ENCODE measurements around the gene GPR50. TPM values are rescaled to one million over a fixed set of nuclear protein-coding genes. Genes with fewer than 3 reads are reported as not detected.

GPR50 gene
- total RNA-seq, 4 donors from 2014 or later = not detected

DNA sequence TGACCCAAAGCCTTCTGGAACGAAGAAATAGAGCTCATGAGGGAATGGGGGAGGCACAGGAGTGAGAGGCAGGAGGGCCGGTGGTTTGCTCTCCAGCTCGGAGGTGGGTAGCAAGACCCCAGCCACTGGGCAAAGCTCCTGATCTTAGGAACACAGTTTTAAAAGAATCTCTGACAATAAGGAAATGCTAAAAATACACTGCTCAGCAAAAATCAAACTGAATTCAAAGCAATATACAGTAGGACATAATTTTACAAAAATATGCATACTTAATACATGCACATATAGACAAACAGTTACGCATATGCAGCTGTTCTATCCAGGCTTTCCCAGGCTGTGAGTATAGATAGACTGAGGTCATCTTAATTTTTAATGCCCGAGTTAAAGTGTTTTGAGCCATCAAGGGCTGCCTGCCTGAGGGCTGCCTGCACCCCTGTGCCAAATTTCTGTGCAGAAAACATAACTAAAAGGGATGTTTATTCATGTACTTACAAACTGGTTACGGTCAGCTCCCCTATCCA, 6.9 kb downstream of the GPR50 start:
- Histone ChIP-seq H3K27ac (no peak overlapping the region), H3K27me3 (peaks cover 8% of the 10 kb centered on the region), H3K4me3 (no peak overlapping the region), H3K36me3 (no peaks in the 10 kb centered on the region), H3K4me1 (no peaks in the 10 kb centered on the region), H3K9me3 (no peaks in the 10 kb centered on the region)
- 57% methylated on average over 6 of the region's 6 CpGs; no CpG with 5 or more reads in 1 of the 2 donors for WGBS, 2 donors (ENCODE audit: low coverage in 1 of 2)
- intact Hi-C loops (cut with DNase I; ENCODE audit: low total_unique reads) (no loop called here), in situ Hi-C loops (cut with MboI; ENCODE audit: low pct_ligation_motif_present in 1 of 4, low pct_unique_long_range_greater_than_20kb in 1 of 4, low sequenced_read_pairs in 3 of 4) (no loop called here)
- DNase-seq = no peak
- no peak for TF ChIP-seq POLR2AphosphoS5 (IDR thresholded peaks at IDR 0.05)
- TF ChIP-seq, protein P1, sequence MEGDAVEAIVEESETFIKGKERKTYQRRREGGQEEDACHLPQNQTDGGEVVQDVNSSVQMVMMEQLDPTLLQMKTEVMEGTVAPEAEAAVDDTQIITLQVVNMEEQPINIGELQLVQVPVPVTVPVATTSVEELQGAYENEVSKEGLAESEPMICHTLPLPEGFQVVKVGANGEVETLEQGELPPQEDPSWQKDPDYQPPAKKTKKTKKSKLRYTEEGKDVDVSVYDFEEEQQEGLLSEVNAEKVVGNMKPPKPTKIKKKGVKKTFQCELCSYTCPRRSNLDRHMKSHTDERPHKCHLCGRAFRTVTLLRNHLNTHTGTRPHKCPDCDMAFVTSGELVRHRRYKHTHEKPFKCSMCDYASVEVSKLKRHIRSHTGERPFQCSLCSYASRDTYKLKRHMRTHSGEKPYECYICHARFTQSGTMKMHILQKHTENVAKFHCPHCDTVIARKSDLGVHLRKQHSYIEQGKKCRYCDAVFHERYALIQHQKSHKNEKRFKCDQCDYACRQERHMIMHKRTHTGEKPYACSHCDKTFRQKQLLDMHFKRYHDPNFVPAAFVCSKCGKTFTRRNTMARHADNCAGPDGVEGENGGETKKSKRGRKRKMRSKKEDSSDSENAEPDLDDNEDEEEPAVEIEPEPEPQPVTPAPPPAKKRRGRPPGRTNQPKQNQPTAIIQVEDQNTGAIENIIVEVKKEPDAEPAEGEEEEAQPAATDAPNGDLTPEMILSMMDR (IDR thresholded peaks at IDR 0.05) = no peak

DNA sequence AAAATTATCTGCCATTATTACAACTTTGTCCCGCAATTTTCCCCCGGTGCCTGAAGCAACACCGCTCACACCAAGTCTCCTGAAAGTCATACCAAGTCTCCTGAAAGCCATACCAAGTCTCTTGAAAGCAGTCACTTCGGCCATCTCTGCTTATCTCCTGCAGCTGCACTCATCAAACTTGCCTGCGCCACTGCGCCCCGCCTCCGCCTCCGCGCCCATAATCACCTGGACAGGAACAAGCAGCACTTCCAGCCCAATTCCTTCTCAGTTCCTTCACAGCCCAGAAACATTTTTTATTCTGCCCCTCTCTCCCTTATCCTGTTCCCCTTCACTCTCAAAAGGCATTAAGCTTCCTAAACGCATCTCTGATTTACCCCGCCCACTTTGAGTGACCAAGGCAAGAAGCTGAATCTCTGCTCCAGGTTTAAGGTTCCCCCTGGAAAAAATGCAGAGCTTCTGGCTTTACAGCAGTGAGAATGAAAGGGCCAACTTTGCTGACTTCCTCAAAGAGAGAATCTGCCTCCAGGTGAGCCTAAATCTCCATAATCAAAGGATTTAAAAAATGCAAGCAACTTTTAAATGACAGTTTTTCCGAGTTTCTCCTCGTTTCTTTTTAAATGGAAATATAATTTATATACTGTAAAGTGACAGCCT, 7.7 kb downstream of the GPR50 start:
- Histone ChIP-seq H3K4me1 (no peaks in the 10 kb centered on the region), H3K36me3 (no peaks in the 10 kb centered on the region), H3K4me3 (no peak overlapping the region), H3K27me3 (peaks cover 3% of the 10 kb centered on the region), H3K27ac (no peak overlapping the region), H3K9me3 (no peaks in the 10 kb centered on the region)
- in situ Hi-C loops (cut with MboI; ENCODE audit: low pct_ligation_motif_present in 1 of 4, low pct_unique_long_range_greater_than_20kb in 1 of 4, low sequenced_read_pairs in 3 of 4) = no loop called here
- TF ChIP-seq POLR2A (IDR thresholded peaks at IDR 0.05) (no peak), POLR2AphosphoS5 (IDR thresholded peaks at IDR 0.05) (no peak), EP300 (IDR thresholded peaks at IDR 0.05; ENCODE audit: low read depth) (no peak)
- TF ChIP-seq, protein P1 (IDR thresholded peaks at IDR 0.05) = no peak
- WGBS, 2 donors (ENCODE audit: low coverage in 1 of 2) = 9 to 47% methylated on average over 10 to 14 of the region's 14 CpGs
- DNase-seq = no peak
- intact Hi-C loops (cut with DNase I; ENCODE audit: low total_unique reads) = no loop called here

DNA sequence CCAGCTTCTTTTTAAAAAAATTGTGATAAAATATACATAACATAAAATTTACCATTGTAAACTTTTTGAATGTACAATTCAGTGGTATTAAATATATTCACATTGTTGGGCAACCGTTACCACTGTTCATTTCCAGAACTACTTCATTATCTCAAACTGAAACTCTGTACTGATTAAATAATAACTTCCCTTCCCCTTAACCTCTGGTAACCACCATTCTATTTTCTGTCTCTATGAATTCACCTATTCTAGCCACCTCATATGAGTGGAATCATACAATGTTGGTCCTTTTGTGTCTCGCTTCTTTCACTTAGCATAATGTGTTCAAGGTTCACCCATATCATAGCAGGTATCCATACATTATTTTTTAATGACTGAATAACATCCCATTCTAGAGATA, 8.3 kb downstream of the GPR50 start:
- DNase-seq = no peak
- 67 to 80% methylated on average over 1 to 2 of the region's 2 CpGs for WGBS, 2 donors (ENCODE audit: low coverage in 1 of 2)
- Histone ChIP-seq H3K27me3 (no peaks in the 10 kb centered on the region), H3K4me1 (no peaks in the 10 kb centered on the region), H3K36me3 (no peaks in the 10 kb centered on the region), H3K9me3 (no peaks in the 10 kb centered on the region), H3K4me3 (no peak overlapping the region), H3K27ac (no peak overlapping the region)
- TF ChIP-seq, protein P1 (IDR thresholded peaks at IDR 0.05) = no peak
- intact Hi-C loops (cut with DNase I; ENCODE audit: low total_unique reads) = loop anchor here (1.0 kb wide), 1 partner anchor 25 kb away; no protein-coding TSS in a partner anchor
- in situ Hi-C loops (cut with MboI; ENCODE audit: low pct_ligation_motif_present in 1 of 4, low pct_unique_long_range_greater_than_20kb in 1 of 4, low sequenced_read_pairs in 3 of 4) = no loop called here

DNA sequence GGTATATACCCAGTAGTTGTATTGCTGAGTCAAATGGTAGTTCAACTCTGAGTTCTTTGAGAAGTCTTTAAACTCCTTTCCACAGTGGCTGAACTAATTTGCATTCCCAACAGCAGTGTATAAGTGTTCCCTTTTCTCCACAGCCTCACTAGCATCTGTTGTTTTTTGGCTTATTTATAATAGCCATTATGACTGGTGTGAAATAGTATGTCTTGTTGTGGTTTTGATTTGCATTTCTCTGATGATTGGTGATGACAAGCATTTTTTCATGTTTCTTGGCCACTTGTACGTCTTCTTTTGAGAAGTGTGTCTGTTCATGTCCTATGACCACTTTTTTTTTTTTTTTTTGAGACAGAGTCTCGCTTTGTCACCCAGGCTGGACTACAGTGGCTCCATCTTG, 30.5 kb downstream of the GPR50 start:
- Histone ChIP-seq H3K36me3 (no peaks in the 10 kb centered on the region), H3K27ac (no peak overlapping the region), H3K27me3 (no peaks in the 10 kb centered on the region), H3K4me3 (no peak overlapping the region), H3K4me1 (no peaks in the 10 kb centered on the region), H3K9me3 (no peaks in the 10 kb centered on the region)
- TF ChIP-seq EP300 (IDR thresholded peaks at IDR 0.05; ENCODE audit: low read depth) (no peak), POLR2A (IDR thresholded peaks at IDR 0.05) (no peak)
- TF ChIP-seq, protein P1 (IDR thresholded peaks at IDR 0.05) = no peak
- intact Hi-C loops (cut with DNase I; ENCODE audit: low total_unique reads) = no loop called here
- DNase-seq = no peak
- in situ Hi-C loops (cut with MboI; ENCODE audit: low pct_ligation_motif_present in 1 of 4, low pct_unique_long_range_greater_than_20kb in 1 of 4, low sequenced_read_pairs in 3 of 4) = no loop called here
- WGBS, 2 donors (ENCODE audit: low coverage in 1 of 2) = 58 to 71% methylated on average over 1 to 2 of the region's 2 CpGs

Data from transverse colon (tissue), 4 donors.